Kidney epithelial cell (primary cell): ENCODE data around the gene TNN. TPM values are rescaled to one million over a fixed set of nuclear protein-coding genes. Genes with fewer than 3 reads are reported as not detected.

Source experiments
- DNase-seq: peaks from one replicate; pipeline ENCODE4 v3.0.0-alpha.2; 2010; ENCODE audit warnings: low read depth
- H3K27me3 ChIP-seq: 2 replicates; pipeline ENCODE4 v1.6.0; 2011; ENCODE audit warnings: low read length; ENCODE audit not compliant: control insufficient read depth, insufficient read depth
- H3K36me3 ChIP-seq: 2 replicates; pipeline ENCODE4 v1.5.1; 2011; ENCODE audit warnings: low read length; ENCODE audit not compliant: control insufficient read depth, insufficient read depth
- H3K4me3 ChIP-seq: 2 replicates; pipeline ENCODE4 v1.5.1; 2011; ENCODE audit warnings: low read depth, mild to moderate bottlenecking, control low read depth, low read length
- total RNA-seq: library from RNA; depleted of rRNA; stranded (reverse); fragments of >200 nt; gene quantifications from 2 replicates; pipeline ENCODE4 v1.2.3, GENCODE V29; 2015
- TF ChIP-seq, protein P1 (sequence below): IDR thresholded peaks from 2 replicates; pipeline ENCODE4 v1.5.1; 2011; ENCODE audit warnings: mild to moderate bottlenecking, moderate library complexity, low read length, control low read depth, inconsistent platforms; ENCODE audit not compliant: insufficient read depth, poor library complexity, severe bottlenecking

The TNN gene
- total RNA-seq, 1 donor from 2014 or later, result not detected

DNA sequence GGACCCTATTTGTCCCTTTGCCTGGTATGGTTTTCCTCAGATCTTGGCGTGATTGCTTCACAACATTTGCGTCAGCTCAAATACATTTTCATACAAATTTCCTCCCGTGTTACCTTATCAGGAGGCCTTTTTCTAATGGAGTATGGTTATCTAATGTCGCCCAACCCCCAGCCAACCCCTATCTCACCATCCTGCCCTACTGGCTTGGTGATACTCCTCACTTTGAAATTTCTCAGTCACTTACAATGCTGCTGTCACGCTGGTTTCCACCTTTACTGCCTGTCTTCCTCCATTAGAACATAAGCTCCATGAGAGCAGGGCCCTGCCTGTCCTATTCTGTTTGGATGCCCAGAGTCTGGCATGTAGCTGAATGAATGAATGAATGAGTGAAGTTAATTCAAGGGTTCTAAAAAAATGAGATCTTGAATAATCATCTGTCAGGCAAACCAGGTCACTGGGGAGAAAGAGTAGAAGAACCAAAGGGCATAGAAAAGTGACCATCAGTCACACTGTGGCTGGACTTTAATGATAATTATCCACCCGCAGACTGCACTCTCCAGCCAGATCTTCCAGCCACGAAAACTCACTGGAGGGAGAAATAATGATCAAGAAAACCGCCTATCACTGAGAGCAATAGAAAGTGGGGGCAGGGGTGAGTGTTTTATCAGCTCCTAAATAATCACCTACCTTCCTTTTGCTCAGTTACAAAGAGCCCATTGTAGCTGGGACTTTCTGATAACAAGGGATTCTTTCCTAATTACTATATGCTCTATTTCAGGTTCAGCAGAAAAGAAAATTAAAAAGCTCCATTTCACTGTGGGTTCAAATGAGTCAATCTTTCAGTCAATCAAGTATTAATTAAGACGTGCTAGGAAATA, 103.6 kb downstream of the TNN start:
- Histone ChIP-seq H3K4me3 (no peak overlapping the region), H3K36me3 (no peaks in the 10 kb centered on the region), H3K27me3 (no peaks in the 10 kb centered on the region)
- no peak for DNase-seq
- TF ChIP-seq, protein P1, sequence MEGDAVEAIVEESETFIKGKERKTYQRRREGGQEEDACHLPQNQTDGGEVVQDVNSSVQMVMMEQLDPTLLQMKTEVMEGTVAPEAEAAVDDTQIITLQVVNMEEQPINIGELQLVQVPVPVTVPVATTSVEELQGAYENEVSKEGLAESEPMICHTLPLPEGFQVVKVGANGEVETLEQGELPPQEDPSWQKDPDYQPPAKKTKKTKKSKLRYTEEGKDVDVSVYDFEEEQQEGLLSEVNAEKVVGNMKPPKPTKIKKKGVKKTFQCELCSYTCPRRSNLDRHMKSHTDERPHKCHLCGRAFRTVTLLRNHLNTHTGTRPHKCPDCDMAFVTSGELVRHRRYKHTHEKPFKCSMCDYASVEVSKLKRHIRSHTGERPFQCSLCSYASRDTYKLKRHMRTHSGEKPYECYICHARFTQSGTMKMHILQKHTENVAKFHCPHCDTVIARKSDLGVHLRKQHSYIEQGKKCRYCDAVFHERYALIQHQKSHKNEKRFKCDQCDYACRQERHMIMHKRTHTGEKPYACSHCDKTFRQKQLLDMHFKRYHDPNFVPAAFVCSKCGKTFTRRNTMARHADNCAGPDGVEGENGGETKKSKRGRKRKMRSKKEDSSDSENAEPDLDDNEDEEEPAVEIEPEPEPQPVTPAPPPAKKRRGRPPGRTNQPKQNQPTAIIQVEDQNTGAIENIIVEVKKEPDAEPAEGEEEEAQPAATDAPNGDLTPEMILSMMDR, result no peak

GRCh38 chr1:175172503-175172902, 104.9 kb downstream of the TNN start:
- Histone ChIP-seq H3K36me3 (no peaks in the 10 kb centered on the region), H3K27me3 (no peaks in the 10 kb centered on the region), H3K4me3 (no peak overlapping the region)
- TF ChIP-seq, protein P1, result no peak
- no peak for DNase-seq

DNA sequence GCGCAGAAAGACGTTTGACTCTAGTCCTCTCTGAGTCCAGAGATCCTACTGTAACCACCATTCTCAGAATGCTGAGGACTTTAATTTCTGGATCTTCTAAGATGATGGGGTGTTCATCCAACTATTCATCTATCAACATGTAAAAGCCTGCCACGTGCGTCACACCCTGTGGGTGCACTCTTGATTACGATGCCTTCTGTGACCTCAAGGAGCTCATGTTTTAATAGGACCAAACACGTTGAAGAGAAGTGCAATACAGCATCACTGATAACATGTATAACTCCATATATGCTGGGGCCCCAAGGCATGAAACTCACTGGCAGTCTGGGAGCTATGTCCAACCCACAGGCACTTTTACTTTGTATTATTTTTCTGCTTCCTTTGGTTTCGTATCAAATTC, 105.9 kb downstream of the TNN start:
- Histone ChIP-seq H3K36me3 (no peaks in the 10 kb centered on the region), H3K27me3 (no peaks in the 10 kb centered on the region), H3K4me3 (no peak overlapping the region)
- no peak for DNase-seq
- TF ChIP-seq, protein P1, result no peak

DNA sequence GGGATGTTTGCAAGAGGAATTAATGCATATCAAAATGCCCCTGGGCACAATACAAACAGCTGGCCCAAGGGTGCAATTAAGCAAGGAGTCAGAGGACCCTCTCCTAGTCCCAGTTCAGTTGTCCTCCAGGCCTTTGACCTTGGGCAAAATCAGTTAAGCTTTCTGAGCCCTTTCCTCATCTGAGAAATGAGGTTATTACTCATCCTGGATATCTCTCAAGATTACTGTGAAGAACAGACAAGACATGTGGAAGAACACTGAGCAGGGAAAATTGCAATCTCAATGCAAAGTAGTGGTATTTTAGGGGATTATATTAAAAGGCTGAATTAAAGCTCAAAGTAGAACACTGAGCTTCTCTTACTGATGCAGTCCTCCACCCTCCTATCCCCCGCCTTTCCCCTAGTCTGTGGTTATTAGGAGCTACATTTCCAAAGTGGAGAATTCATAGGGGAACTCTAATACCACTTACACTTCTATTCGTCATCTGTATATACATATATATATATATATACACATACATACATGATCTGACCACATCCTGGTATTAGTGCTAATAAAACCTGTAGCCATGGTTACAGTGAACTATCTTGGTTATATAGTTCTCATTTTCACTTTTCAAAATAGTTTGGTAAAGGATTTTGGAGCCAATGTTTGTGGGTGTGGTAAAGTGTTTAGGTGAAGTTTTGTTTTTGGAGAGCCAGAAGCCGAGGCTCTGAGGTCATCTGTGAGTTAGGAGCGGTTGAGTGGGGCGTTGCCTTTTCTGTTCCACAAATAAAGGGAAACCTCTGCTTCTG, 106.9 kb downstream of the TNN start:
- H3K4me3 ChIP-seq, result no peak overlapping the region
- TF ChIP-seq, protein P1, result no peak
- DNase-seq, result no peak
- H3K27me3 ChIP-seq, result no peaks in the 10 kb centered on the region
- no peaks in the 10 kb centered on the region for H3K36me3 ChIP-seq

DNA sequence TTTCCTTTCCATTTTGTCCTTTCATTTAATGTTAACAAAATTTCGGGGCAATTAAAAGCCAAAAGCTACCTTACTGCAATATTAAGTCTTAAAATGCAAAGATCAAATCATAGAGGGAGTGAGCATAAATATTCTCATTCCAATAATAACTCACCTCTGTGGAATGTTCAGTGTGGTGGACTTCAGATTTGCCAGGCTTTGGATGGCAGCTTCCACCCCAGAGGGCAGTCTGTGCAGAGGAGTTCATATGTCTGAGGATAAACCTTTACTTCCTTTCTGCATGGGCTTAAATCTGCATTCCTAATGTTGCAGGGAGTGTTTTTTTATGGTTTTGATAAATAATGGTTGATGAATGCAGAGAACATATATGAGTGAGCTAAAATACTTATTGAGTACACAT, 108.6 kb downstream of the TNN start:
- H3K27me3 ChIP-seq, result no peaks in the 10 kb centered on the region
- H3K36me3 ChIP-seq, result no peaks in the 10 kb centered on the region
- no peak overlapping the region for H3K4me3 ChIP-seq
- TF ChIP-seq, protein P1, result no peak
- DNase-seq, result no peak
